HepG2 (cell line): ENCODE data around the gene CRYGA. TPM values are rescaled to one million over a fixed set of nuclear protein-coding genes. Genes with fewer than 3 reads are reported as not detected.
A peak's percentile ranks its signal among the peaks of the same experiment; 100 is the strongest.

Source experiments
- ATAC-seq: fragments of 200-7000 bp; cut with Tn5 transposase; 3 replicates; pipeline ENCODE4 v1.9.1; 2020; ENCODE audit warnings: mild to moderate bottlenecking, moderate library complexity
- BruUV-seq: library from RNA; stranded (reverse); fragments of 400-500 nt; replicated peaks from 2 replicates; lab custom pipeline; 2021; lab: Mats Ljungman, UMichigan
- CTCF ChIA-PET: fragments of 300-600 bp; formaldehyde crosslinking; extraction: SDS; loops from one replicate; lab custom pipeline; 2021; ENCODE audit warnings: low total read pairs, inconsistent platforms, low intra/inter-chr PET ratio; lab: Yijun Ruan, JAX
- POLR2A ChIA-PET: fragments of 350-600 bp; sonication (Branson Sonifier 250); formaldehyde crosslinking; loops from one replicate; lab custom pipeline; 2020; ENCODE audit warnings: antibody characterized with exemption, inconsistent platforms; lab: Yijun Ruan, JAX
- DNase-seq: peaks from one replicate; pipeline ENCODE4 v3.0.0-alpha.2; 2015; ENCODE audit warnings: low spot score
- FAIRE-seq: peaks from 3 replicates; lab custom pipeline; 2011; peaks lifted over from hg19 to GRCh38; lab: Jason Lieb, UNC
- H2AFZ ChIP-seq: one replicate; pipeline ENCODE4 v1.6.1; 2011; ENCODE audit warnings: low read length, inconsistent platforms
- H3K27ac ChIP-seq: fragments of 300-600 bp; 3 replicates; pipeline ENCODE4 v1.8.0; 2011; ENCODE audit warnings: mixed run types, mild to moderate bottlenecking, mixed read lengths, low read length, inconsistent platforms; ENCODE audit not compliant: insufficient read depth; ENCODE audit errors: extremely low read length
- H3K27me3 ChIP-seq, 2 experiments: fragments of 200-600 bp in 1 of 2; 2 replicates in 1 of 2; 3 replicates in 1 of 2; pipeline versions ENCODE4 v1.6.0 to v1.8.0; 2011; ENCODE audit warnings: low read length in 2 of 2, mild to moderate bottlenecking in 2 of 2, moderate library complexity in 2 of 2, inconsistent platforms in 1 of 2; ENCODE audit not compliant: insufficient read depth in 2 of 2, control insufficient read depth in 1 of 2
- H3K36me3 ChIP-seq, 2 experiments: fragments of 200-600 bp in 1 of 2; replicated peaks in 1 of 2; 2 replicates in 1 of 2; 3 replicates in 1 of 2; pipeline versions ENCODE4 v1.5.1 to v1.8.0; 2011; ENCODE audit warnings: low read length in 2 of 2, inconsistent platforms in 1 of 2; ENCODE audit not compliant: insufficient read depth in 2 of 2, control insufficient read depth in 1 of 2
- H3K4me1 ChIP-seq: 2 replicates; pipeline ENCODE4 v1.5.1; 2012; ENCODE audit warnings: low read length, inconsistent platforms; ENCODE audit not compliant: insufficient read depth
- H3K4me2 ChIP-seq: 2 replicates; pipeline ENCODE4 v1.6.0; 2011; ENCODE audit warnings: low read depth, low read length, inconsistent platforms
- H3K4me3 ChIP-seq, 3 experiments: fragments of 200-600 bp in 1 of 3; sonication (generic), shearing (Covaris generic) in 1 of 3; replicated peaks in 1 of 3; 2 replicates each; pipeline ENCODE4 v1.5.1; 2011 to 2016; ENCODE audit warnings: low read length in 3 of 3, inconsistent platforms in 2 of 3, low read depth in 2 of 3, mild to moderate bottlenecking in 2 of 3, control low read depth in 1 of 3, mixed read lengths in 1 of 3; ENCODE audit not compliant: insufficient read depth in 1 of 3
- H3K79me2 ChIP-seq: one replicate; pipeline ENCODE4 v1.6.1; 2011; ENCODE audit warnings: low read length, inconsistent platforms; ENCODE audit not compliant: insufficient read depth
- H3K9ac ChIP-seq: 2 replicates; pipeline ENCODE4 v1.6.0; 2011; ENCODE audit warnings: mild to moderate bottlenecking, low read depth, low read length, inconsistent platforms; ENCODE audit not compliant: insufficient read depth
- H3K9me3 ChIP-seq: 2 replicates; pipeline ENCODE4 v1.5.1; 2012; ENCODE audit warnings: mild to moderate bottlenecking, low read length
- H4K20me1 ChIP-seq: 2 replicates; pipeline ENCODE4 v1.6.0; 2011; ENCODE audit warnings: inconsistent platforms, mild to moderate bottlenecking, low read length, moderate library complexity; ENCODE audit not compliant: insufficient read depth
- BCL6 ChIP-seq: IDR thresholded peaks from 2 replicates; pipeline ENCODE4 v1.6.1; 2016; ENCODE audit warnings: missing genetic modification reagents, missing compliant biosample characterization
- CENPT ChIP-seq: sonication (generic); formaldehyde crosslinking; IDR thresholded peaks from 2 replicates; pipeline ENCODE4 v1.8.0; 2022; ENCODE audit warnings: low read depth, mild to moderate bottlenecking, moderate library complexity, missing genetic modification reagents
- CHD2 ChIP-seq: IDR thresholded peaks from 2 replicates; pipeline ENCODE4 v1.6.1; 2011; ENCODE audit warnings: low read depth, low read length, improper control_type of control experiment
- ETV6 ChIP-seq: sonication (generic); formaldehyde crosslinking; conservative IDR thresholded peaks from 2 replicates; pipeline ENCODE4 v1.4.0; 2020; ENCODE audit warnings: missing genetic modification reagents
- HNF4G ChIP-seq, 2 experiments: sonication (generic) in 1 of 2; formaldehyde crosslinking in 1 of 2; IDR thresholded peaks; 2 replicates each; pipeline versions ENCODE4 v1.4.0 to v1.6.1; 2011 to 2020; ENCODE audit warnings: borderline replicate concordance in 2 of 2, low read depth in 2 of 2, mild to moderate bottlenecking in 2 of 2, low read length in 1 of 2, missing genetic modification reagents in 1 of 2, moderate library complexity in 1 of 2
- IKZF1 ChIP-seq: fragments of 450-650 bp; IDR thresholded peaks from 2 replicates; pipeline ENCODE4 v1.7.1; 2016
- KLF11 ChIP-seq: IDR thresholded peaks from 2 replicates; pipeline ENCODE4 v1.6.1; 2016; ENCODE audit warnings: missing compliant biosample characterization
- NR2F6 ChIP-seq, 2 experiments: IDR thresholded peaks; 2 replicates each; pipeline ENCODE4 v1.6.1; 2016; ENCODE audit warnings: antibody characterized with exemption in 1 of 2, mild to moderate bottlenecking in 1 of 2
- RXRB ChIP-seq: IDR thresholded peaks from 2 replicates; pipeline ENCODE4 v1.6.1; 2016; ENCODE audit warnings: borderline replicate concordance, missing genetic modification reagents, missing compliant biosample characterization
- SSRP1 ChIP-seq: IDR thresholded peaks from 2 replicates; pipeline ENCODE4 v1.6.1; 2016; ENCODE audit warnings: control low read depth
- ZMYM3 ChIP-seq: sonication (generic); formaldehyde crosslinking; IDR thresholded peaks from 2 replicates; pipeline ENCODE4 v1.5.1; 2020; ENCODE audit warnings: mild to moderate bottlenecking, missing genetic modification reagents
- ZNF484 ChIP-seq: sonication (generic); formaldehyde crosslinking; IDR thresholded peaks from 2 replicates; pipeline ENCODE4 v1.5.1; 2020; ENCODE audit warnings: mild to moderate bottlenecking, low read depth, missing genetic modification reagents, borderline replicate concordance
- ZNF550 ChIP-seq: sonication (generic); formaldehyde crosslinking; IDR thresholded peaks from 2 replicates; pipeline ENCODE4 v1.4.0; 2020; ENCODE audit warnings: mild to moderate bottlenecking, missing genetic modification reagents, borderline replicate concordance
- ZNF572 ChIP-seq: sonication (generic); formaldehyde crosslinking; IDR thresholded peaks from 2 replicates; pipeline ENCODE4 v1.5.1; 2020; ENCODE audit warnings: mild to moderate bottlenecking, missing genetic modification reagents
- ZNF616 ChIP-seq: sonication (generic); formaldehyde crosslinking; IDR thresholded peaks from 2 replicates; pipeline ENCODE4 v1.5.0; 2020; ENCODE audit warnings: low read depth, mild to moderate bottlenecking, missing genetic modification reagents
- ZNF768 ChIP-seq: sonication (generic); formaldehyde crosslinking; IDR thresholded peaks from 2 replicates; pipeline ENCODE4 v1.4.0; 2020; ENCODE audit warnings: missing genetic modification reagents
- WGBS: methylation state at CpG from one replicate; pipeline ENCODE4 v1.1.6; 2017; ENCODE audit warnings: low lambda C conversion rate; 5-methylcytosine and 5-hydroxymethylcytosine counted together
- in situ Hi-C: cut with HindIII; loops from 2 replicates; pipeline ENCODE4 v1.10.0; 2017; ENCODE audit warnings: low pct_unique_long_range_greater_than_20kb; ENCODE audit not compliant: extremely low pct_ligation_motif_present
- intact Hi-C: fragments of 100-400 bp; cut with micrococcal nuclease; formaldehyde crosslinking; loops from one replicate; pipeline ENCODE4 v1.10.0; 2022; ENCODE audit not compliant: unreplicated experiment
- polyA plus RNA-seq, 8 experiments: library from polyadenylated mRNA; depleted of rRNA in 3 of 8; stranded (reverse) in 7 of 8; unstranded in 1 of 8; fragments of >200 nt; fragmentation: Illumina TruSeq in 4 of 8; extraction: Trizol in 4 of 8; gene quantifications; 2 replicates each; pipeline versions ENCODE4 v1.2.1 to v1.2.3, GENCODE V29; 2011 to 2016; ENCODE audit warnings: low read depth in 4 of 8, missing spikeins in 1 of 8, mixed read lengths in 1 of 8; ENCODE audit not compliant: insufficient read depth in 1 of 8
- total RNA-seq, 5 experiments: library from RNA; depleted of rRNA; stranded (reverse); fragments of >200 nt; fragmentation: Illumina TruSeq; extraction: Trizol; gene quantifications; 2 replicates each; pipeline ENCODE4 v1.2.3, GENCODE V29; 2016; ENCODE audit warnings: low read depth in 1 of 5
- TF ChIP-seq, protein P1 (sequence below): sonication (generic); formaldehyde crosslinking; IDR thresholded peaks from 2 replicates; pipeline ENCODE4 v1.4.0; 2020; ENCODE audit warnings: missing genetic modification reagents
- TF ChIP-seq, protein P2 (sequence below): sonication (generic); formaldehyde crosslinking; IDR thresholded peaks from 2 replicates; pipeline ENCODE4 v1.9.0; 2021; ENCODE audit warnings: missing genetic modification reagents, mild to moderate bottlenecking, borderline replicate concordance
- TF ChIP-seq, protein P3 (sequence below): sonication (generic); formaldehyde crosslinking; IDR thresholded peaks from 2 replicates; pipeline ENCODE4 v1.4.0; 2020; ENCODE audit warnings: missing genetic modification reagents

CRYGA gene
- total and polyA plus RNA-seq, 2 of the 13 experiments (the other 11 are each of a cell fraction or from before 2014, with no cell fraction given) = not detected

DNA sequence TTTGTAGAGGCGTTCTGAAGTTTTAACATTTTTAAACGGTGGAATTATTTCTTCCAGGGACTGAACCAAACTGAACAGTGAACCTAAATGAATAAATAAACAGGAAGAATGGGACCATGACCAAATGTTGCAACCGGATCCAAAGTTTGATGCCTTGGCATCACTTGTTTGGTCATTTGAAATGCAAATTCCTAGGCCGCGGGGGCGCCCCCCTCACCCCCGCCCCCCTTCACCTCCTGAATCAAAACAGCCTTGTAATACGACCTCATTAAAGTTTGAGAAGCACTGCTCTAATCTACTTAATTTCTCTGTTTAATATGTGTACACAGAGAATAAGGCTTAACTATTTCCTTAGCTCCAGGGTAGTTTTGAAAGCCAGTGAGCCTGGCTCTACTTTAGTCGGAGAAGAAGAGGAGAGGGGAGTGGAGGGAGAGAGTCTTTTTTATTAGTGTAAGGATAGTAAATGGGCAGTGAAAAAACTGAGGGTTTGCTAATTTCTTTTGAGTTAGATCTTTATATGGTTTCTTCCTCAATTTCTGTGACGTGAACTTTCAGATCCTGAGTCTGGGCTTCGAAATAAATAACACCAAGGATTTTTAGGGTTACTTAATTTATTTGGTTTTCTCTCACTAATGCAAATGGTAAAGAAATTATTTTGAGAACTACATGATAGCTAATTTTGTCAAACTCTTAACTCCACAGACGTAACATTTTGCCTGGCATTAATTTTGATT is 20.8 kb upstream of the CRYGA start (continued):
- TF ChIP-seq SSRP1 (CRISPR knock-in tag) = no peak
- no peak for TF ChIP-seq BCL6
- TF ChIP-seq, protein P1, sequence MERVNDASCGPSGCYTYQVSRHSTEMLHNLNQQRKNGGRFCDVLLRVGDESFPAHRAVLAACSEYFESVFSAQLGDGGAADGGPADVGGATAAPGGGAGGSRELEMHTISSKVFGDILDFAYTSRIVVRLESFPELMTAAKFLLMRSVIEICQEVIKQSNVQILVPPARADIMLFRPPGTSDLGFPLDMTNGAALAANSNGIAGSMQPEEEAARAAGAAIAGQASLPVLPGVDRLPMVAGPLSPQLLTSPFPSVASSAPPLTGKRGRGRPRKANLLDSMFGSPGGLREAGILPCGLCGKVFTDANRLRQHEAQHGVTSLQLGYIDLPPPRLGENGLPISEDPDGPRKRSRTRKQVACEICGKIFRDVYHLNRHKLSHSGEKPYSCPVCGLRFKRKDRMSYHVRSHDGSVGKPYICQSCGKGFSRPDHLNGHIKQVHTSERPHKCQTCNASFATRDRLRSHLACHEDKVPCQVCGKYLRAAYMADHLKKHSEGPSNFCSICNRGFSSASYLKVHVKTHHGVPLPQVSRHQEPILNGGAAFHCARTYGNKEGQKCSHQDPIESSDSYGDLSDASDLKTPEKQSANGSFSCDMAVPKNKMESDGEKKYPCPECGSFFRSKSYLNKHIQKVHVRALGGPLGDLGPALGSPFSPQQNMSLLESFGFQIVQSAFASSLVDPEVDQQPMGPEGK = peak; percentile 41; the same call in 1 of the 2 replicates
- TF ChIP-seq CHD2 = no peak
- peak; percentile 27; the same call in 1 of the 2 replicates for TF ChIP-seq HNF4G (IDR thresholded peaks at IDR 0.05; ENCODE audit: borderline replicate concordance, low read depth, low read length)
- no peak for TF ChIP-seq HNF4G (CRISPR knock-in tag; IDR thresholded peaks at IDR 0.05; ENCODE audit: borderline replicate concordance, low read depth)
- no peak for TF ChIP-seq ZNF484 (CRISPR knock-in tag)
- TF ChIP-seq, protein P2, sequence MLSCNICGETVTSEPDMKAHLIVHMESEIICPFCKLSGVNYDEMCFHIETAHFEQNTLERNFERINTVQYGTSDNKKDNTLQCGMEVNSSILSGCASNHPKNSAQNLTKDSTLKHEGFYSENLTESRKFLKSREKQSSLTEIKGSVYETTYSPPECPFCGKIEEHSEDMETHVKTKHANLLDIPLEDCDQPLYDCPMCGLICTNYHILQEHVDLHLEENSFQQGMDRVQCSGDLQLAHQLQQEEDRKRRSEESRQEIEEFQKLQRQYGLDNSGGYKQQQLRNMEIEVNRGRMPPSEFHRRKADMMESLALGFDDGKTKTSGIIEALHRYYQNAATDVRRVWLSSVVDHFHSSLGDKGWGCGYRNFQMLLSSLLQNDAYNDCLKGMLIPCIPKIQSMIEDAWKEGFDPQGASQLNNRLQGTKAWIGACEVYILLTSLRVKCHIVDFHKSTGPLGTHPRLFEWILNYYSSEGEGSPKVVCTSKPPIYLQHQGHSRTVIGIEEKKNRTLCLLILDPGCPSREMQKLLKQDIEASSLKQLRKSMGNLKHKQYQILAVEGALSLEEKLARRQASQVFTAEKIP = no peak
- TF ChIP-seq IKZF1 = no peak

DNA sequence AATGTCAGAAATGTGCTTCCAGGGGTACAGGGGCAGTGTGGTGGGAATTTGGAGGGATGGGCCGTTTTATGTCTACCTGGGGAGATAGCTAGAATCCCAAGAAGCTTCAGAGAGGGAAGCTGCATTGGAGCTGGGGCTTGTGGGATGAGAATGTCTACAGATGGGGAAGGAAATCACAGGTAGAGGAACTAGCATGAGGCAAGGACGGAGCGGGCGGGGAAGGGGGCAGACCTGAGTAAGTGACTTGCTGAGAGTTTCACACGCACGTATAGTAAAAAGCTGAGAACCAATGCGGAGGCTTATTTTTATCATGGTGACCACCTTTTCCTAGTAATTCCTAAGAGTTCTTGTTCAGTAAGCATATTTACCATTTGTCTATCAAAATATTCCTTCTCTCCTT is 20.1 kb upstream of the CRYGA start:
- FAIRE-seq = no peak
- ChIA-PET POLR2A (no interaction called here), CTCF (no interaction called here)
- Histone ChIP-seq H3K36me3 (no peaks in the 10 kb centered on the region), H3K4me1 (peaks cover 28% of the 10 kb centered on the region), H2AFZ (no peak overlapping the region), H3K27ac (no peak overlapping the region), H3K4me2 (peak overlapping the region; percentile 37), H4K20me1 (no peaks in the 10 kb centered on the region), H3K9ac (no peak overlapping the region), H3K27me3 (peaks cover 0 to 17% of the 10 kb centered on the region in 2 experiments; a peak in 3 of 5 replicates), H3K4me3 (0 out of 6 replicates have a peak overlapping the region, but pooled peaks of 1 of the 3 experiments have one; percentile 4), H3K79me2 (no peaks in the 10 kb centered on the region), H3K9me3 (no peaks in the 10 kb centered on the region)
- in situ Hi-C loops (no loop called here), intact Hi-C loops (no loop called here)
- no TSS peak for BruUV-seq
- 43% methylated on average over 7 of the region's 7 CpGs for WGBS
- ATAC-seq = peak; percentile 34; the same call in 2 of the 3 replicates
- DNase-seq = no peak
- TF ChIP-seq ZNF616 (CRISPR knock-in tag) = no peak
- no peak for TF ChIP-seq RXRB (CRISPR knock-in tag)
- TF ChIP-seq ETV6 = no peak
- no peak for TF ChIP-seq ZNF768 (CRISPR knock-in tag)
- TF ChIP-seq KLF11 (CRISPR knock-in tag) = no peak
- TF ChIP-seq NR2F6 (IDR thresholded peaks at IDR 0.05) = no peak
- TF ChIP-seq NR2F6 (CRISPR knock-in tag; IDR thresholded peaks at IDR 0.05) = no peak
- TF ChIP-seq CENPT (CRISPR knock-in tag) = no peak
- TF ChIP-seq, protein P3, sequence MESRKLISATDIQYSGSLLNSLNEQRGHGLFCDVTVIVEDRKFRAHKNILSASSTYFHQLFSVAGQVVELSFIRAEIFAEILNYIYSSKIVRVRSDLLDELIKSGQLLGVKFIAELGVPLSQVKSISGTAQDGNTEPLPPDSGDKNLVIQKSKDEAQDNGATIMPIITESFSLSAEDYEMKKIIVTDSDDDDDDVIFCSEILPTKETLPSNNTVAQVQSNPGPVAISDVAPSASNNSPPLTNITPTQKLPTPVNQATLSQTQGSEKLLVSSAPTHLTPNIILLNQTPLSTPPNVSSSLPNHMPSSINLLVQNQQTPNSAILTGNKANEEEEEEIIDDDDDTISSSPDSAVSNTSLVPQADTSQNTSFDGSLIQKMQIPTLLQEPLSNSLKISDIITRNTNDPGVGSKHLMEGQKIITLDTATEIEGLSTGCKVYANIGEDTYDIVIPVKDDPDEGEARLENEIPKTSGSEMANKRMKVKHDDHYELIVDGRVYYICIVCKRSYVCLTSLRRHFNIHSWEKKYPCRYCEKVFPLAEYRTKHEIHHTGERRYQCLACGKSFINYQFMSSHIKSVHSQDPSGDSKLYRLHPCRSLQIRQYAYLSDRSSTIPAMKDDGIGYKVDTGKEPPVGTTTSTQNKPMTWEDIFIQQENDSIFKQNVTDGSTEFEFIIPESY (CRISPR knock-in tag) = no peak
- no peak for TF ChIP-seq ZNF572 (CRISPR knock-in tag)
- no peak for TF ChIP-seq ZMYM3
- no peak for TF ChIP-seq ZNF550 (CRISPR knock-in tag)
